ENCODE measurements around the gene CITED4. TPM values are rescaled to one million over a fixed set of nuclear protein-coding genes. Genes with fewer than 3 reads are reported as not detected.

The CITED4 gene
- total and polyA plus RNA-seq, 7 donors = 5.6 to 40.9 (median 17.8) TPM

GRCh38 chr1:40840526-40841323, 21.4 kb downstream of the CITED4 start:
- peaks cover 4% of the 10 kb centered on the region for H3K9me3 ChIP-seq
- intact Hi-C loops (cut with DNase I) = no loop called here
- DNase-seq = no peak
- H3K36me3 ChIP-seq (ENCODE audit: insufficient read depth in 1 of 2, low read depth in 1 of 2) = peaks cover 0 to 29% of the 10 kb centered on the region in 2 donors
- no peak overlapping the region for H3K27ac ChIP-seq
- H3K4me3 ChIP-seq = no peak overlapping the region
- no peaks in the 10 kb centered on the region for H3K27me3 ChIP-seq (ENCODE audit: insufficient read depth in 3 of 3, low read length in 2 of 3)
- WGBS, 3 donors = 70 to 74% (median 71%) methylated on average over 6 of the region's 6 CpGs
- no peak for ATAC-seq
- TF ChIP-seq CTCF (IDR thresholded peaks at IDR 0.05) = no peak
- H3K4me1 ChIP-seq = no peaks in the 10 kb centered on the region

- Histone ChIP-seq H3K4me3 (no peak overlapping the region), H3K27me3 (ENCODE audit: insufficient read depth in 3 of 3, low read length in 2 of 3) (no peaks in the 10 kb centered on the region), H3K4me1 (no peaks in the 10 kb centered on the region), H3K9me3 (peaks cover 4% of the 10 kb centered on the region), H3K36me3 (ENCODE audit: insufficient read depth in 1 of 2, low read depth in 1 of 2) (peaks cover 0 to 37% of the 10 kb centered on the region in 2 donors), H3K27ac (no peak overlapping the region)
- TF ChIP-seq CTCF (IDR thresholded peaks at IDR 0.05) = no peak
- intact Hi-C loops (cut with DNase I) = no loop called here
- DNase-seq = no peak
- WGBS, 3 donors = 74 to 85% (median 83%) methylated on average over 5 of the region's 5 CpGs
- ATAC-seq = no peak
These were observed 22.2 kb downstream of the CITED4 start for GRCh38 chr1:40839943-40840335.

- intact Hi-C loops (cut with DNase I) = no loop called here
- ATAC-seq = no peak
- 92 to 94% (median 93%) methylated on average over 15 of the region's 15 CpGs for WGBS, 3 donors
These were observed 22.9 kb downstream of the CITED4 start for GRCh38 chr1:40838980-40839942.

More at GRCh38 chr1:40838980-40839942, 22.9 kb downstream of the CITED4 start:
- TF ChIP-seq CTCF (IDR thresholded peaks at IDR 0.05) = no peak
- Histone ChIP-seq H3K27me3 (ENCODE audit: insufficient read depth in 3 of 3, low read length in 2 of 3) (no peaks in the 10 kb centered on the region), H3K36me3 (ENCODE audit: insufficient read depth in 1 of 2, low read depth in 1 of 2) (peaks cover 0 to 42% of the 10 kb centered on the region in 2 donors), H3K9me3 (peaks cover 4% of the 10 kb centered on the region), H3K4me1 (no peaks in the 10 kb centered on the region), H3K27ac (no peak overlapping the region), H3K4me3 (no peak overlapping the region)
- DNase-seq = no peak
